Keratinocyte (primary cell): Measurements from ENCODE around the gene SCN10A. TPM values are rescaled to one million over a fixed set of nuclear protein-coding genes. Genes with fewer than 3 reads are reported as not detected.
A peak's percentile ranks its signal among the peaks of the same experiment; 100 is the strongest.

Experiments
- DNase-seq: peaks from one replicate; pipeline ENCODE4 v3.0.0-alpha.2; 2011; ENCODE audit warnings: low read depth, missing footprints, low spot score
- FAIRE-seq: peaks from 2 replicates; lab custom pipeline; 2011; peaks lifted over from hg19 to GRCh38; lab: Jason Lieb, UNC
- H2AFZ ChIP-seq: 2 replicates; pipeline ENCODE4 v1.6.0; 2012; ENCODE audit warnings: low read length, control low read depth, inconsistent platforms; ENCODE audit not compliant: control insufficient read depth
- H3K27ac ChIP-seq: 2 replicates; pipeline ENCODE4 v1.5.1; 2011; ENCODE audit warnings: low read length; ENCODE audit not compliant: control insufficient read depth, insufficient read depth
- H3K27me3 ChIP-seq: 3 replicates; pipeline ENCODE4 v1.6.0; 2011; ENCODE audit warnings: low read length; ENCODE audit not compliant: control insufficient read depth, insufficient read depth; ENCODE audit errors: extremely low read depth
- H3K36me3 ChIP-seq, 2 experiments: 2 replicates in 1 of 2; 3 replicates in 1 of 2; pipeline ENCODE4 v1.5.1; 2011; ENCODE audit warnings: low read length in 2 of 2, mild to moderate bottlenecking in 1 of 2; ENCODE audit not compliant: control insufficient read depth in 2 of 2, insufficient read depth in 2 of 2; ENCODE audit errors: extremely low read depth in 1 of 2
- H3K4me1 ChIP-seq: 3 replicates; pipeline ENCODE4 v1.5.1; 2011; ENCODE audit warnings: low read length; ENCODE audit not compliant: control insufficient read depth, insufficient read depth; ENCODE audit errors: extremely low read depth
- H3K4me2 ChIP-seq: 3 replicates; pipeline ENCODE4 v1.6.0; 2011; ENCODE audit warnings: low read depth, low read length; ENCODE audit not compliant: control insufficient read depth, insufficient read depth; ENCODE audit errors: extremely low read depth
- H3K4me3 ChIP-seq, 3 experiments: fragments of 200-600 bp in 1 of 3; sonication (generic) in 1 of 3; 2 replicates in 2 of 3; 3 replicates in 1 of 3; pipeline ENCODE4 v1.5.1; 2011 to 2016; ENCODE audit warnings: low read length in 3 of 3, mild to moderate bottlenecking in 3 of 3, control low read depth in 2 of 3, inconsistent platforms in 1 of 3, low read depth in 1 of 3, mixed read lengths in 1 of 3, mixed run types in 1 of 3, moderate library complexity in 1 of 3; ENCODE audit not compliant: control insufficient read depth in 2 of 3, insufficient read depth in 2 of 3; ENCODE audit errors: extremely low read depth in 1 of 3
- H3K79me2 ChIP-seq: 2 replicates; pipeline ENCODE4 v1.6.0; 2012; ENCODE audit warnings: low read length; ENCODE audit not compliant: control insufficient read depth, insufficient read depth
- H3K9ac ChIP-seq: 3 replicates; pipeline ENCODE4 v1.6.0; 2011; ENCODE audit warnings: low read length; ENCODE audit not compliant: control insufficient read depth, insufficient read depth; ENCODE audit errors: extremely low read depth
- H3K9me1 ChIP-seq: 3 replicates; pipeline ENCODE4 v1.6.0; 2011; ENCODE audit warnings: low read length; ENCODE audit not compliant: control insufficient read depth, insufficient read depth; ENCODE audit errors: extremely low read depth
- H3K9me3 ChIP-seq: 2 replicates; pipeline ENCODE4 v1.5.1; 2012; ENCODE audit warnings: low read depth, low read length; ENCODE audit not compliant: control insufficient read depth
- H4K20me1 ChIP-seq: 3 replicates; pipeline ENCODE4 v1.6.0; 2011; ENCODE audit warnings: low read length; ENCODE audit not compliant: control insufficient read depth, insufficient read depth; ENCODE audit errors: extremely low read depth
- EZH2 ChIP-seq: IDR thresholded peaks from one replicate; pipeline ENCODE4 v1.6.1; 2012; ENCODE audit warnings: inconsistent platforms, mild to moderate bottlenecking, low read length, moderate library complexity
- dilution Hi-C: fragments of 300-500 bp; cut with MboI; formaldehyde crosslinking; loops from one replicate; pipeline ENCODE4 v1.7.0; 2020; ENCODE audit warnings: low sequenced_read_pairs; ENCODE audit not compliant: extremely low pct_ligation_motif_present
- polyA plus RNA-seq, 5 experiments: library from polyadenylated mRNA; depleted of rRNA in 3 of 5; stranded (reverse) in 3 of 5; stranded (forward) in 1 of 5; unstranded in 1 of 5; fragments of >200 nt; gene quantifications; 1 replicate in 1 of 5; 2 replicates in 3 of 5; 3 replicates in 1 of 5; pipeline versions ENCODE4 v1.2.1 to v1.2.3, GENCODE V29; 2011 to 2012; ENCODE audit warnings: missing spikeins in 2 of 5, low read depth in 1 of 5, low replicate concordance in 1 of 5
- TF ChIP-seq, protein P1 (sequence below), 3 experiments: IDR thresholded peaks in 1 of 3; conservative IDR thresholded peaks in 1 of 3; optimal IDR thresholded peaks in 1 of 3; 2 replicates in 2 of 3; 3 replicates in 1 of 3; pipeline versions ENCODE3 to v1.5.1; 2011; ENCODE audit warnings: low read length in 3 of 3, mild to moderate bottlenecking in 3 of 3, moderate library complexity in 2 of 3, control low read depth in 1 of 3, inconsistent platforms in 1 of 3; ENCODE audit not compliant: insufficient read depth in 2 of 3; ENCODE audit errors: extremely low read depth in 1 of 3

SCN10A gene
- polyA plus RNA-seq, 1 donor (not counting 4 experiments of a cell fraction or from before 2014, with no cell fraction given): not detected

DNA sequence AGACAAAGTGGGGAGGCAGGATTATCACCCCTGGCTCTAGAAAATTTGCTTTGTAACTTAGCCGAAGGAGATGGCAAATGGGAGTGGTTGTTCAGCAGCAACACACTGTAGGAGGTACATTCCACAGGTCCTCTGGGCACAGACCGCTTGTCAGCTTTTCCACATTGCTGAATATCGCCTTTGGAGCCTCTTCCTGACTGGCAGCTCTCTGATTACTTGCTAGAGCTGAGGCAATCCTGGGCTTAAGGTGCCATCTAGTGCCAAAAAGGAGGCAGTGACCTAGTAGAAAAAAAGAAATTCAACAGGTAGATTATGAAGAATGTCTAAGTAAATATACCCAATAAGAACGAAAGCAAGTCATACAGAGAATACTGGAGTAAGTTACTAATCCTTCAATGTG lies 153.5 kb downstream of the SCN10A start:
- H3K9me1 ChIP-seq: no peaks in the 10 kb centered on the region
- peaks cover 13% of the 10 kb centered on the region for H3K4me1 ChIP-seq
- H3K79me2 ChIP-seq: no peaks in the 10 kb centered on the region
- peak overlapping the region; percentile 47 for H2AFZ ChIP-seq
- H3K36me3 ChIP-seq: no peaks in the 10 kb centered on the region
- no peak overlapping the region for H3K9ac ChIP-seq
- peak; percentile 60 for FAIRE-seq
- H3K27me3 ChIP-seq: peaks cover 10% of the 10 kb centered on the region
- no peak for TF ChIP-seq EZH2
- TF ChIP-seq, protein P1, sequence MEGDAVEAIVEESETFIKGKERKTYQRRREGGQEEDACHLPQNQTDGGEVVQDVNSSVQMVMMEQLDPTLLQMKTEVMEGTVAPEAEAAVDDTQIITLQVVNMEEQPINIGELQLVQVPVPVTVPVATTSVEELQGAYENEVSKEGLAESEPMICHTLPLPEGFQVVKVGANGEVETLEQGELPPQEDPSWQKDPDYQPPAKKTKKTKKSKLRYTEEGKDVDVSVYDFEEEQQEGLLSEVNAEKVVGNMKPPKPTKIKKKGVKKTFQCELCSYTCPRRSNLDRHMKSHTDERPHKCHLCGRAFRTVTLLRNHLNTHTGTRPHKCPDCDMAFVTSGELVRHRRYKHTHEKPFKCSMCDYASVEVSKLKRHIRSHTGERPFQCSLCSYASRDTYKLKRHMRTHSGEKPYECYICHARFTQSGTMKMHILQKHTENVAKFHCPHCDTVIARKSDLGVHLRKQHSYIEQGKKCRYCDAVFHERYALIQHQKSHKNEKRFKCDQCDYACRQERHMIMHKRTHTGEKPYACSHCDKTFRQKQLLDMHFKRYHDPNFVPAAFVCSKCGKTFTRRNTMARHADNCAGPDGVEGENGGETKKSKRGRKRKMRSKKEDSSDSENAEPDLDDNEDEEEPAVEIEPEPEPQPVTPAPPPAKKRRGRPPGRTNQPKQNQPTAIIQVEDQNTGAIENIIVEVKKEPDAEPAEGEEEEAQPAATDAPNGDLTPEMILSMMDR (optimal IDR thresholded peaks at IDR 0.05 in 1 of 3, IDR thresholded peaks at IDR 0.05 in 1 of 3, conservative IDR thresholded peaks at IDR 0.05 in 1 of 3; ENCODE audit: extremely low read depth in 1 of 3, insufficient read depth in 2 of 3, low read length in 3 of 3): peak; percentile 44 to 70 (median 67)
- no peaks in the 10 kb centered on the region for H3K9me3 ChIP-seq
- no peak for DNase-seq
- dilution Hi-C loops: no loop called here
- no peak overlapping the region for H3K4me3 ChIP-seq
- H3K4me2 ChIP-seq: peak overlapping the region; percentile 20
- H4K20me1 ChIP-seq: no peaks in the 10 kb centered on the region
- H3K27ac ChIP-seq: no peak overlapping the region

DNA sequence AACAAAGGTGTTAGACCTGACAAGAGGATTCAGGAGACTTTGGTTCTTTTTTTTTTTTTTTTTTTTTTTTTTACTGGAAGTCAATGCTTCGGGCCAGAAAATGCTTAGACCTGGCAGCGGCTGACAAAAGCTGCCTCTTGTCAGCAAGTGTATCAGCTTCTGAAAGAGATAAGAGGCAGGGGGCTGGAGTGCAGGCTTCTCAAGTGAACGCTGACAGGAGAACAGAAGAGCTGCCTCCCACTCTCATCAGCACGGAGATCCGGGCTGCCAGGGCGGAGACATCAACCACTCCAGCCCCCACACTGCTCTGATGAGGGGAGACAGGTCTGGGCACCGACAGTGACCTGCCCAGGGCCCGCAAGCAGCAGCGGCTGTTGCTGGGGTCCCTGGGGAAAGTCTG lies 157.2 kb downstream of the SCN10A start:
- Histone ChIP-seq H3K27me3 (peaks cover 10% of the 10 kb centered on the region), H3K36me3 (no peaks in the 10 kb centered on the region), H3K27ac (no peak overlapping the region), H3K9me1 (no peaks in the 10 kb centered on the region), H4K20me1 (no peaks in the 10 kb centered on the region), H3K4me1 (peaks cover 13% of the 10 kb centered on the region), H3K9me3 (no peaks in the 10 kb centered on the region), H3K4me2 (no peak overlapping the region), H3K79me2 (no peaks in the 10 kb centered on the region), H3K4me3 (no peak overlapping the region), H3K9ac (no peak overlapping the region), H2AFZ (no peak overlapping the region)
- no peak for TF ChIP-seq EZH2
- TF ChIP-seq, protein P1 (optimal IDR thresholded peaks at IDR 0.05 in 1 of 3, IDR thresholded peaks at IDR 0.05 in 1 of 3, conservative IDR thresholded peaks at IDR 0.05 in 1 of 3; ENCODE audit: extremely low read depth in 1 of 3, insufficient read depth in 2 of 3, low read length in 3 of 3): no peak
- dilution Hi-C loops: loop anchor here (10.0 kb wide), 1 partner anchor 144 kb away; no protein-coding TSS in a partner anchor
- FAIRE-seq (no peak), DNase-seq (no peak)
